CD14-positive monocyte (primary cell): Measurements from ENCODE around the gene USP20. TPM values are rescaled to one million over a fixed set of nuclear protein-coding genes. Genes with fewer than 3 reads are reported as not detected.
A peak's percentile ranks its signal among the peaks of the same experiment; 100 is the strongest.

Source experiments
- DNase-seq, 3 donors: peaks; one replicate each; pipeline ENCODE4 v3.0.0-alpha.2; 2011 to 2022
- H2AFZ ChIP-seq: 2 replicates; pipeline ENCODE4 v1.6.0; 2012; ENCODE audit warnings: mild to moderate bottlenecking, low read depth, low read length, inconsistent platforms; ENCODE audit not compliant: insufficient read depth, poor library complexity, severe bottlenecking
- H3K27ac ChIP-seq, 2 donors: 1 replicate in 1 of 2; 2 replicates in 1 of 2; pipeline ENCODE4 v1.5.1; 2012 to 2013; ENCODE audit warnings: low read length in 2 of 2, control low read depth in 1 of 2, inconsistent platforms in 1 of 2, low read depth in 1 of 2, mild to moderate bottlenecking in 1 of 2
- H3K27me3 ChIP-seq, 2 donors: one replicate each; pipeline versions ENCODE4 v1.6.0 to v1.6.1; 2011 to 2013; ENCODE audit warnings: low read length in 2 of 2; ENCODE audit not compliant: control insufficient read depth in 2 of 2, insufficient read depth in 2 of 2
- H3K36me3 ChIP-seq, 2 donors: replicated peaks in 1 of 2; 1 replicate in 1 of 2; 2 replicates in 1 of 2; pipeline versions ENCODE4 v1.5.1 to v1.6.1; 2012 to 2013; ENCODE audit warnings: low read length in 2 of 2, control low read depth in 1 of 2, inconsistent platforms in 1 of 2, mild to moderate bottlenecking in 1 of 2; ENCODE audit not compliant: insufficient read depth in 2 of 2, control insufficient read depth in 1 of 2
- H3K4me1 ChIP-seq, 2 donors: 1 replicate in 1 of 2; 2 replicates in 1 of 2; pipeline versions ENCODE4 v1.5.1 to v1.6.1; 2012 to 2013; ENCODE audit warnings: low read length in 2 of 2, control low read depth in 1 of 2, inconsistent platforms in 1 of 2, mild to moderate bottlenecking in 1 of 2, moderate library complexity in 1 of 2; ENCODE audit not compliant: insufficient read depth in 2 of 2, control insufficient read depth in 1 of 2
- H3K4me2 ChIP-seq: replicated peaks from 2 replicates; pipeline ENCODE3; 2012; ENCODE audit warnings: low read length, moderate library complexity, mild to moderate bottlenecking; ENCODE audit not compliant: poor library complexity, severe bottlenecking; ENCODE audit errors: extremely low read depth
- H3K4me3 ChIP-seq, 3 experiments: fragments of 200-600 bp in 1 of 3; sonication (generic) in 1 of 3; replicated peaks in 1 of 3; 1 replicate in 2 of 3; 2 replicates in 1 of 3; pipeline ENCODE4 v1.5.1; 2011 to 2013; ENCODE audit warnings: low read length in 3 of 3, mild to moderate bottlenecking in 3 of 3, control low read depth in 2 of 3, low read depth in 2 of 3, inconsistent platforms in 1 of 3, moderate library complexity in 1 of 3
- H3K79me2 ChIP-seq: 2 replicates; pipeline ENCODE4 v1.6.0; 2012; ENCODE audit warnings: mild to moderate bottlenecking, control low read depth, inconsistent platforms, low read length, moderate library complexity; ENCODE audit not compliant: insufficient read depth
- H3K9ac ChIP-seq: 2 replicates; pipeline ENCODE4 v1.6.0; 2017; ENCODE audit warnings: low read length, mild to moderate bottlenecking; ENCODE audit not compliant: insufficient read depth, poor library complexity, severe bottlenecking
- H3K9me3 ChIP-seq, 2 donors: replicated peaks in 1 of 2; 1 replicate in 1 of 2; 2 replicates in 1 of 2; pipeline versions ENCODE4 v1.5.1 to v1.6.1; 2012 to 2013; ENCODE audit warnings: low read length in 2 of 2, control low read depth in 1 of 2; ENCODE audit not compliant: control insufficient read depth in 1 of 2, insufficient read depth in 1 of 2
- H4K20me1 ChIP-seq: 2 replicates; pipeline ENCODE4 v1.6.0; 2012; ENCODE audit warnings: mild to moderate bottlenecking, low read length, control low read depth, moderate library complexity; ENCODE audit not compliant: insufficient read depth
- H3K27ac Mint-ChIP-seq, 7 donors: one replicate each; pipeline ENCODE4 v1.8.0; 2020; ENCODE audit warnings: mild to moderate bottlenecking in 7 of 7, mixed read lengths in 7 of 7, moderate library complexity in 6 of 7, inconsistent platforms in 2 of 7
- H3K27me3 Mint-ChIP-seq, 3 donors: one replicate each; pipeline ENCODE4 v1.8.0; 2021 to 2022; ENCODE audit warnings: low read depth in 3 of 3, mild to moderate bottlenecking in 3 of 3, mixed read lengths in 3 of 3, moderate library complexity in 3 of 3, inconsistent platforms in 1 of 3
- H3K36me3 Mint-ChIP-seq, 2 donors: one replicate each; pipeline ENCODE4 v1.8.0; 2020; ENCODE audit warnings: mixed read lengths in 2 of 2, inconsistent platforms in 1 of 2, mild to moderate bottlenecking in 1 of 2
- H3K4me1 Mint-ChIP-seq: one replicate; pipeline ENCODE4 v1.8.0; 2020; ENCODE audit warnings: mild to moderate bottlenecking, mixed read lengths
- H3K4me3 Mint-ChIP-seq, 2 donors: one replicate each; pipeline ENCODE4 v1.8.0; 2020; ENCODE audit warnings: mild to moderate bottlenecking in 2 of 2, mixed read lengths in 2 of 2, moderate library complexity in 1 of 2
- H3K9me3 Mint-ChIP-seq, 7 donors: one replicate each; pipeline ENCODE4 v1.8.0; 2020 to 2022; ENCODE audit warnings: mixed read lengths in 7 of 7, mild to moderate bottlenecking in 6 of 7, moderate library complexity in 6 of 7, inconsistent platforms in 2 of 7
- WGBS: methylation state at CpG from one replicate; pipeline ENCODE4 v1.1.5; 2013; ENCODE audit warnings: missing lambda C conversion rate; ENCODE audit not compliant: insufficient coverage; 5-methylcytosine and 5-hydroxymethylcytosine counted together
- intact Hi-C, 2 donors: fragments of 100-400 bp; cut with micrococcal nuclease; formaldehyde crosslinking; loops; one replicate each; pipeline versions ENCODE4 v1.15.0 to v1.15.1; 2023
- polyA plus RNA-seq, 3 donors: library from polyadenylated mRNA; depleted of rRNA in 1 of 3; unstranded in 2 of 3; stranded (reverse) in 1 of 3; fragments of 300-500 nt in 2 of 3; fragments of >200 nt in 1 of 3; fragmentation: Illumina TruSeq in 2 of 3; gene quantifications; 1 replicate in 2 of 3; 2 replicates in 1 of 3; pipeline ENCODE4 v1.2.3, GENCODE V29; 2012 to 2021
- TF ChIP-seq, protein P1 (sequence below): fragments of 200-600 bp; IDR thresholded peaks from one replicate; pipeline ENCODE4 v1.8.0; 2022; ENCODE audit warnings: antibody characterized with exemption, mild to moderate bottlenecking

USP20 gene
- polyA plus RNA-seq, 3 donors: 2.7 to 30.0 (median 5.2) TPM

DNA sequence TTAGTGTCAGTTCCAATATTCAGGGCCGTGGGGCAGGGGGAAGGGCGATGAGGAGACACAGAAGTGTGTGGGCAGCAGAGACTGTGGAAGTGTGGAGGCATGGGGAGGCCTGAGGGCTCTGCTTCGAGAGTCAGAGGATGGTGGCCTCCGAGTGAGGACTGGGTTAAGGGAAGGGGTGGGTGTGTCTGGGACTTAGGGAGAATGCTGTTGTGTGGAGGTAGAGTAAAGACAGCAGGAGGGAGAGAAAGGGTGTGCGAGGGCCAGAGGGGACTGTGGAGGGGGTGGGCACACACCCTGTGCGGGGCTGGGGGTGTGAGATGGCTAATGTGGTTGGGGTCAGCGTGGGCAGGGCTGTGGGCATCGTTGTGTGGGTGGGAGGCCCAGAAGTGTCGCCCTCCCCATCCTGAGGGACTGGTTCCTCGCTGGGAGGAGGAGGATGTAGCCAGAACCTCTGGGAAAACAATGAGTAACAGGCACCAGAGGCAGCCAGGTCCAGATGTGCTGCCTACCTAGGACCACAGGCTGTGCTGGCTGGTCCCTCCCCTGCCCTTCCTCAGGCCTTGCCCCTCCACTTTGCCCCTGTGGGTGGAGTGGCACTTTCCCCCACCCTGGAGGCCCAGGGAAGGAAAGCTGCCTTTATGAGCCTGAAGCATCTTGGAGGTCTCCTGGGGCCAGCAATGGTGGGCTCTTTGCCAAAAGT lies 4.2 kb downstream of the USP20 start:
- Histone ChIP-seq H3K27me3 (no peaks in the 10 kb centered on the region), H3K4me1 (peaks cover 13 to 18% of the 10 kb centered on the region in 2 donors), H3K36me3 (peaks cover 0 to 10% of the 10 kb centered on the region in 2 donors), H4K20me1 (peaks cover 13% of the 10 kb centered on the region), H3K4me3 (no peak overlapping the region), H2AFZ (no peak overlapping the region), H3K9me3 (no peaks in the 10 kb centered on the region), H3K79me2 (peaks cover 38% of the 10 kb centered on the region), H3K9ac (no peak overlapping the region), H3K27ac (no peak overlapping the region), H3K4me2 (no peak overlapping the region)
- peaks cover 7 to 15% of the 10 kb centered on the region in 2 donors for H3K36me3 Mint-ChIP-seq
- no peak for DNase-seq
- intact Hi-C loops: loop anchor here in 1 of 2 donors (5.0 kb wide), 1 partner anchor 37 kb away; the partner anchor contains the start of gene TOR1B
- H3K27me3 Mint-ChIP-seq: peaks cover 0 to 3% (median 1%) of the 10 kb centered on the region in 3 donors
- 79% methylated on average over 10 of the region's 10 CpGs for WGBS
- TF ChIP-seq, protein P1, sequence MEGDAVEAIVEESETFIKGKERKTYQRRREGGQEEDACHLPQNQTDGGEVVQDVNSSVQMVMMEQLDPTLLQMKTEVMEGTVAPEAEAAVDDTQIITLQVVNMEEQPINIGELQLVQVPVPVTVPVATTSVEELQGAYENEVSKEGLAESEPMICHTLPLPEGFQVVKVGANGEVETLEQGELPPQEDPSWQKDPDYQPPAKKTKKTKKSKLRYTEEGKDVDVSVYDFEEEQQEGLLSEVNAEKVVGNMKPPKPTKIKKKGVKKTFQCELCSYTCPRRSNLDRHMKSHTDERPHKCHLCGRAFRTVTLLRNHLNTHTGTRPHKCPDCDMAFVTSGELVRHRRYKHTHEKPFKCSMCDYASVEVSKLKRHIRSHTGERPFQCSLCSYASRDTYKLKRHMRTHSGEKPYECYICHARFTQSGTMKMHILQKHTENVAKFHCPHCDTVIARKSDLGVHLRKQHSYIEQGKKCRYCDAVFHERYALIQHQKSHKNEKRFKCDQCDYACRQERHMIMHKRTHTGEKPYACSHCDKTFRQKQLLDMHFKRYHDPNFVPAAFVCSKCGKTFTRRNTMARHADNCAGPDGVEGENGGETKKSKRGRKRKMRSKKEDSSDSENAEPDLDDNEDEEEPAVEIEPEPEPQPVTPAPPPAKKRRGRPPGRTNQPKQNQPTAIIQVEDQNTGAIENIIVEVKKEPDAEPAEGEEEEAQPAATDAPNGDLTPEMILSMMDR: no peak
- peak overlapping the region in 1 of 2 donors; percentile 34 for H3K4me3 Mint-ChIP-seq
- no peaks in the 10 kb centered on the region for H3K9me3 Mint-ChIP-seq
- peak overlapping the region in 3 of 7 donors; percentile 6 to 54 (median 41) for H3K27ac Mint-ChIP-seq
- H3K4me1 Mint-ChIP-seq: peaks cover 21% of the 10 kb centered on the region

DNA sequence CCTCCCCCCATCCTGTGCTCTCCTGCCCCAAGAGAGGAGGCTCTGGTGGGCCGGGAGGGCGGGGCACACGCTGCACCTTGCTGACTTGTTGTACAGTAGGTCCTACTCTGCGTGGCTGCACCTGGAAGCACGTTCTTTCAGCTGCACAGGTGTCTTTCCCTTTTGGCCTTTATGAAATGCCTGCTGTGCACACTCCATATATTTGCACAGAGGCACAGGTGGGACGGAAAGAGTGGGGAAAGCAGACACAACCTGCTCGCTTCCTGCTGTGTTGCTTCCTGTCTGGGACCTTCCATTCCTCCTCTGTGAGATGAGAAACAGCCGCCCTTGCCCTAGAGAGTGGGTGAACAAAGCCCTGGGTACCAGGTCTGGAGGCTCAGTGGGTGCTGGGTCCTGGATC lies 4.8 kb downstream of the USP20 start:
- Histone ChIP-seq H3K79me2 (peaks cover 32% of the 10 kb centered on the region), H3K27me3 (no peaks in the 10 kb centered on the region), H3K27ac (no peak overlapping the region), H3K4me3 (no peak overlapping the region), H3K4me1 (peaks cover 10 to 14% of the 10 kb centered on the region in 2 donors), H4K20me1 (peaks cover 13% of the 10 kb centered on the region), H3K36me3 (peaks cover 0 to 10% of the 10 kb centered on the region in 2 donors), H2AFZ (no peak overlapping the region), H3K9ac (no peak overlapping the region), H3K4me2 (no peak overlapping the region), H3K9me3 (no peaks in the 10 kb centered on the region)
- intact Hi-C loops: no loop called here
- DNase-seq: no peak
- TF ChIP-seq, protein P1: no peak
- Mint-ChIP-seq H3K4me1 (peaks cover 21% of the 10 kb centered on the region), H3K36me3 (peaks cover 7 to 15% of the 10 kb centered on the region in 2 donors), H3K9me3 (no peaks in the 10 kb centered on the region), H3K27me3 (peaks cover 0 to 3% (median 1%) of the 10 kb centered on the region in 3 donors), H3K27ac (peak overlapping the region in 1 of 7 donors; percentile 45), H3K4me3 (no peak overlapping the region)
- WGBS: 71% methylated on average over 8 of the region's 8 CpGs
